Measurements from ENCODE around the gene FUT2.
"Not testable (repeated sequence)": the region's sequence is repeated elsewhere in the genome, so short reads cannot be mapped to it uniquely, and the experiment has no call there.

Gene FUT2

DNA sequence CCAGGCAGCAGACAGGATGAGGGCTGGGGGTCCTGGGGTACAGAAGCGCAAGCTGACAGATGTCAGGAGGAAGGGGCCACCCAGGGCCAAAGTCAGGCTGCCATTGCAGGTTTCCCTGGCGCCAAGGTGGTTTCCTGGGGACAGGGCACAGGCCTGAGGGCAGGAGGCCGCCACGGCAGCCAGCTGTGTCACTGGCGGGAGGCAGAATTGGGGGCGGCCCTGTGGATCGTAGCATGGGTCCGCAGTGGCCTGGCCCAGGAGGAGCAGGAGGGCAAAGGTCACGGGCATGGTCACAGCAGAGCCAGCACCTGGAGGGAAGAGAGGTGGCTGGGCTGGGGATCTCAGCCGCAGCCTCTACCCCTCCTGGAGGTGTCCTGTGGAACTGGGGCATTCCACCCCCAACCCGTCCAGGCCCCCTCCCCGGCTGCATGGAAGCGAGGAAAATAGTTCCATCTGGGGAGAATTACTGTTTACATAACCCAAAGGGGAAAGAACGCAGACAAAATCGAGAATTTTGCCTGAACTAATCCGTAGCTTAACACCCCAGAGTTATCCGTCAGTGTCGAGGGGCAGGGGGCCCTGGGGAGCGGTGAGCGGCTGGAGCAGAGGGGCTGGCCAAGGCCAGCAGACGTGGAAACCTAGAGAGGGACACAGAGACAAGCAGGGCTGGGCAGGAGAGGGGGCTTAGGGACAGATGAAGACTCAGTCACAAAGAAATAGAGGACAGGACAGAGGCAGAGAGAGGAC is 24.9 kb upstream of the FUT2 start:
- no peak for DNase-seq (ENCODE audit: low spot score)

DNA sequence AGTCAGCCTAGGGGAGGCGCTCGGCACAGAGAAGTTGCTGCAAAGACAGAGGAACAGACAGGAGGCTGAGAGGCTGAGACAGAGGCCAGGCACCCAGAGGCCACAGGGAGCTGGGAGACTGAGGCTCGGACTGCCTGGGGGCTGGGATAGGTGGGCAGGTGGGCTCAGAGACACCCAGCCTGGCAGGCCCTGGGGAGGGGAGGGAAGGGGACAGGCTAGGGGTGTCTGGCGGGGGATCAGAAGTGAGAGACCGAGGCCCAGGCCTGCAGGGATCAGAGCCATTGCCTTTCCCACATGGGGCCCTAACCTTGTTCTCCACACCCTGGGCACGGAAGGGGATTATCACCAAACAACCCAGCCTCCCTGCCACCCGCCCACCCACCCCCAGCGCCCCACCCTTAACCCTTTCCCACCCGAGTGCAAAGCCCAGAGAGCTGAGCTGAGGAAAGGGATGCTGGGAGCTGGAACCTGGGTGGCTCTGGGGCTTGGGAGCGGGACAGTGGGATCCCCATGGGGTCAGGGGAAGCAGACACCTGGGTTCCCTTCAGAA is 24.2 kb upstream of the FUT2 start:
- no peak for DNase-seq (ENCODE audit: low spot score)

DNA sequence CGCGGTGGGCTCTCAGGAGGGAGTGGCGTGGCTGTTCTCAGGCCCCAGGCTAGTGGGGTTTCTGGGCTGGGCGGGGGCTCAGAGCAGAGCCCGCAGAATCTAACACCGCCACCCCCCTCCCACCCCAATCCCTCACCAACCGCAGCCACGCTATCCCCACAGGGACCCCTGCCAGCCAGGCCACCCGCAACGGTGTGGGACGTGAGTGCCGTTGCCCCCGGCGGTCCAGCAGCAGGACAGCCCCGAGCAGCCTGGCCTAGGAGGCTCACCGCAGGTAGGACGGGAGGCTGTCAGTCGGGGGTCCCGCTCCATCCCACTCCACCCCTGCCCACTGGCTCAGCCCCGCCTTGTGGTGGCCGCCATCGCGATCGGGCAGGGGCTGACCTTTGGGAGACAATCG is 22.8 kb upstream of the FUT2 start, which contains the start of gene NTN5:
Gene NTN5 (minus strand): TSS at position 24 of the 400 bp plus-strand sequence. CDS start 2,031 bp downstream, outside the sequence.
- no peak for DNase-seq (ENCODE audit: low spot score)

DNA sequence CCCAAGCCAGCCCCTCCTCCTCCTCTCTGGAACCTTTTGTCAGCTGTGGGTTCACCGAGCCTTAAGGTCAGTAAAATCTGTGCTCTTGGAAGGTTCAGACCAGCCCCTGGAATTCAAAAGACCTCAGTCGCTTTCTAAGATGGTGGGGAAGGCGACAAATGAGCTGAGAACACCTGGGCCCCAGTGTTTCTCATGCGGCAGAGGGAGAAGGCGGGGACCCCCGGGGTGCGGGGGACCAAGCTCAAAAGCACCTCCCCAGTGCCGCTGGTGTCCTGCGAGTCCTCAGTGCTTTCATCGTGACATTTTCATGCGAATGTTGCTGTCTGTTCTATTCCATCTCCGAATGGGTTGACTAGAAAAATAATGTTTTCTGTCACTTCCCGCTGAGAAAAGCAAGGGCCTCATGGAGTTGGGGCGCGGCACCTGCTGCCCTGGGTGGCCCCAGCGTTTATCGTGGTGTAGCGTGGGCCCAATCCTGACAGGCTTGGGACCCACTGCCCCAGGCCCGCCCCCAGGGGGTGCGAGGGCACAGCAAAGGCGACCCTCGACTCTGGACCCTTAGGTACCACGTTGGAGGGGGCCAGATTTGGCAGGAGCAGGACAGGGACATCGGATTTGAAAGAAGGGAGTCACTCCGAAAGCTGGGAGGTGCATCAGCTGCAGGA is 22.2 kb upstream of the FUT2 start:
- DNase-seq (ENCODE audit: low spot score) = no peak

DNA sequence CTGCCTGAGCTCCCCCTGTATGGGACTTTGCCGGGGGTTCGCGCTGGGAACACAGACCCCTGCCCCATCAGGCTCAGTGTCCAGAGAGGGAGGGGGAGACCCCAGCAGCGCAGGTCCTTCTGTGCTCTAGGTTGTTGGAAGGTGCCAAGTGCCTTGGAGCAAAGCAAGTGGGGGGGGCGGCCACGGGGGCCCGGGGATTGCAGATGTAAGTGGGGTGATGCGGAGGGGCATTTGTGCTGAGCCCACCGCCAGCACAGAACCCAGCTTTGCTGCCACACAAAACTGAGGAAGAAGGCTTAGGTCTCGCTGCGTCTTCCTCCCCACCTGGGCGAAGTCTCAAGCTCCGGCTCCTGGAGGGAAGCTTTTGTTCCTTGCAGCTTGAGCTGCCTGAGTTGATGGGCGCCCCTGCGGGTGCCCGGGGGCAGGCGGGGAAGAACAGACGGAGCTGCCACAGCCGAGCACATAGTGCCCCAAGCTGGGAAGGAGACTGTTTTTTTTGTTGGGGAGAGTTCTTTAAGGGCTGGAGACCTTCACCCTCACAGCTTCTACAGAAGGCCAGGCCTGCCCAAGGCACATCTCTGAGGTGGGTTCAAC is 21.5 kb upstream of the FUT2 start:
- DNase-seq (ENCODE audit: low spot score) = no peak

DNA sequence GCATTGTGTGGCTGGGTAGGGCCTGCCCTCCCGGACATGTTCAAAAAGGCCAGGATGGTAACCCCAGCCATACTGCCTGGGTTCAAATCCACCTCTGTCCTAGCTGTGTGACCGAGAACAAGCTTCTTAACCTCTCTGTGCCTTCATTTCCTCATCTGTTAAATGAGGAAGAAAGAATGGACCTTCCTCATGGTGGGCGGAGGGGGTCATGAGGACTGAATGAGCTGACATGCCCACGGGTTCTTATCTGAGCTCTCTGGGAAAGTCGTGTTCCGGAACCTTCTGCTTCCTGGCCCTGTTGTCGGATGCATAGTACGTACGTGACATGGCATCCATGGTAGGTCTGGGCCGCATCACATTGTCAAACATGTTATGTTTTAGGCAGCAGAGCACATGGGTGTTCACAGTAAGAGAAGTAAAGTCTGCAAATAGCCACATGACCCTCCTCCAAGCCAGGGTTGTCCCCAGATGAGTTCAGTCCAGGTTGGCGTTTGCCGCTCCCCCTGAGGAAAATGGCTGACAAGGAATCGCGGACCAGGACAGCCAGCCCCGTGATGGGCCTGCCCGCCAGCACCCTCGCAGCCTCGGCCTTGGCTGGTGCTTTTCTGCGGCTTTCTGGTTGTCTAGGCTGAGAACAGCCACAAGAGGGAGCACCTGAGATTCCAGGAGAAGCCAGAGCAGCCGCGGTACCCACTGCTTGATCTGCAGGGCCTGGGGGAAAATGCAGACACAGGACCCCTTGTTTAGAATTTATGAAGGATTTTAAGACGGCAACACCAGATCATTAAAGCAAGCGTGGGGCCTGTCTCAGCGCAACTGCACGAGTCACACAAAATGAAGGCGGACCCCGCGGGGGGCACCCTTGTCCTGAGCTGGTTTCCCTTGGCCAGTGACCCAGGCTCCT is 20.6 kb upstream of the FUT2 start:
- DNase-seq (ENCODE audit: low spot score) = peak; percentile 94

DNA sequence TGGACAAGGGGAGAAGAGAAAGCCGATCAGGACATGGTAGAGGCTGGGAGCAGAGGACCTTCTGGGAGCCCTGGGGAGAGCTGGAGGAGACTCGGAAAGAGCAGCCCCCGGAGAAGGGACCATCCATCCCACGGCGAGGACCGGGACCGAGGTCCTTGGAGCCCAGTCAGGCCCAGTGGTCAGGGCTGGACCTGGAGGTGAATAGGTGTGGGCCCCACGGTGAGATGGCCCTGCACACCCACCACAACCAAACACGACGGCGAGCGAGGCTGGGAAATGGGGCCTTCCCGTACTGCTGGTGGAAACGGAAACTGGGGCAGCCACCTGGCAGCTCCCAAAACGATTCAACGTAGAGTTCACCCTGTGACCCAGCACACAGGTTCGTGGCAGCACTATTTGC is 19.3 kb upstream of the FUT2 start:
- no peak for DNase-seq (ENCODE audit: low spot score)

DNA sequence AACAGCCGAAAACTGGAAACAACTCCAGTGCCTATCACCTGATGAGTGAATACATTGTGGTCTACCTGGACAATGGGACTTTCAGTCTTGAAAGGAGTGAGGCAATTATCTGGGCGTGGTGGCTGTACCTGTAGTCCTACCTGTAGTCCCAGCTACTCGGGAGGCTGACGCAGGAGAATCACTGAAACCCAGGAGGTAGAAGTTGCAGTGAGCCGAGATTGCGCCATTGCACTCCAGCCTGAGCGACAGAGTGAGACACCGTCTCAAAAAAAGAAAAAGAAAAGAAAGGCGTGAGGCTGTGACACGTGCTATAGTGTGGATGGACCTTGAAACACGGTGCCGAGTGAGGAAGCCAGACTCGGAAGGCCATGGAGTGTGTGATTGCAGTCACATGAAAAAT is 18.9 kb upstream of the FUT2 start:
- no peak for DNase-seq (ENCODE audit: low spot score)

DNA sequence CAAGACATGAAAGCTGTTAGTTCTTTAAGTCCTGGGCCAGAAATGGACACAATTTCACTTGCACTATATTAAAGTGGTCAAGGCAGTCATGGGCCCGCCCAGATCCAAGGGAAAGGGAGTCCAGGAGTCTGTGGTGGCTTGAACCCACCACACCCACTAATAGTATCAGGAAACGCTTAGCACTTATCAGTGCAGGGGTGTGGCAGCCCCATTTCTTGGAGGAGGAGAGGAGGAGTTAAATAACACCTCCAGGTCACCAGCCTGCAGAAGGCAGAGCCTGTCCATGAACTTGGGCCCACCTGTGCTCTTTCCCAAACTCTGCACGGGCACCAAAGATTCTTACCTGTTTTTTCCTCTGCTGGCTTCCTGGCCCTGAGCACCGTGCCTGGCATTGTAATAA is 17.6 kb upstream of the FUT2 start:
- no peak for DNase-seq (ENCODE audit: low spot score)

DNA sequence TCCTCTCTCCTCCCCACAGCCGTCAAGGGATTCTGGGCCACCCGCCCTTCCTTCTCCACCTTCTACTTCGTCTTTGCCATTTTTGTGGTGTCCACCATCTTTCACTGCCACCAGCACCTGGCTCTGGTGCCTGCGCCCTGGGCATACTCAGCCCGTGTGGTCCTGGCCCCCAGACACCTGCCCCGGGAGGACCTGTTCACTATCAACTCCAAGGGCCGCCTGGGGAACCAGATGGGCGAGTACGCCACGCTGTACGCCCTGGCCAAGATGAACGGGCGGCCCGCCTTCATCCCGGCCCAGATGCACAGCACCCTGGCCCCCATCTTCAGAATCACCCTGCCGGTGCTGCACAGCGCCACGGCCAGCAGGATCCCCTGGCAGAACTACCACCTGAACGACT is 15.8 kb upstream of the FUT2 start:
- not testable (repeated sequence) for DNase-seq (ENCODE audit: low spot score)

DNA sequence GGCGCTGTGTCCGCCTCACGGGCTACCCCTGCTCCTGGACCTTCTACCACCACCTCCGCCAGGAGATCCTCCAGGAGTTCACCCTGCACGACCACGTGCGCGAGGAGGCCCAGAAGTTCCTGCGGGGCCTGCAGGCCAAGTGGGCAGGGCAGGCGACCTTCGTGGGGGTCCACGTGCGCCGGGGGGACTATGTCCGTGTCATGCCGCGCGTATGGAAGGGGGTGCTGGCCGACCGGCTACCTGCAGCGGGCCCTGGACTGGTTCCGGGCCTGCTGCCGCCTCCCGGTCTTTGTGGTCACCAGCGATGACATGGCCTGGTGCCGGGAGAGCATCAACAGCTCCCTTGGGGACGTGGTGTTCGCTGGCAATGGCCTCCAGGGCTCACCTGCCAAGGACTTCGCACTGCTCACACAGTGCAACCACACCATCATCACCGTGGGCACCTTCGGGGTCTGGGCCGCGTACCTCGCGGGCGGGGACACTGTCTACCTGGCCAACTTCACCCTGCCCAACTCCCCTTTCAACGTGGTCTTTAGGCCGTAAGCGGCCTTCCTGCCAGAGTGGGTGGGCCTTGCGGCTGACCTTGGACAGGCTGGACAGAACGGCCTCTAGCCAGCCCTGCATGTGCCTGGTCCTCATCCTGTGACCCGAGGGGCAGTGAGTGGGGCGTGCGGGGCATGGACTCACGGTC is 15.2 kb upstream of the FUT2 start:
- no peak for DNase-seq (ENCODE audit: low spot score)

DNA sequence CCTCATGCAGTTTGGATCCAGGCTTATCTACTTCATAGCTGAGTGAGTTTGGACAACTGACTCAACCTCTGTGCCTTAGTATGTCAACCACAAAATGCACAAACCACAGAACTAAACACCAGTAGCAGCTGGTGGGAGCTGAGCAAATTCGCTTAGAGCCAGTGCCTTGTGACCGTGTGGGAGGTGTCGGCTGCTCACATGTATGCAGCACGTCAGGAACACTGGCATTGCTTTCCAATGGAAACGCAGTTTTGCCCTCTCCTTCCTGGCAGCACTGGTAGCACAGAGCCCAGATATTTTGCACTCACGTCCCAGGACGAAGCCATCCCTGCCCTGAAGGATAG is 14.7 kb upstream of the FUT2 start:
- no peak for DNase-seq (ENCODE audit: low spot score)

DNA sequence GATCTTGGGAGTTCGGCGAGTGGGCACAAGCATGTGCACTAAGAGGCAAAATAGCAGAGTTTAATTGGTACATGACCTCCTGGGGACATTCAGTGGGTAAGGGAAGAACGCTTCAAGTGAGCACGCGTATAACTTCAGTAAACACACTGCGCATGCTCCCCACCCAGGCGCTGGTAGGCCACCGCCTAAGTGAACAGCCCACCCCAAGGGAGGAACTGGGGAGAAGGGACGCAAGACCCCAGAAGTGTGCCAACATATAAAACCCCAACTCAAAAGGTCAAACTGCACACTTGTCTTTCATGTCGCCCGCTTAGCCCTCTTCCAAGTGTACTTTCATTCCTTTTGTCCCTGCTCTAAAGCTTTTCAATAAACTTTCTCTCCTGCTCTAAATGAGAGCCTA is 12.4 kb upstream of the FUT2 start:
- DNase-seq (ENCODE audit: low spot score) = peak; percentile 68

DNA sequence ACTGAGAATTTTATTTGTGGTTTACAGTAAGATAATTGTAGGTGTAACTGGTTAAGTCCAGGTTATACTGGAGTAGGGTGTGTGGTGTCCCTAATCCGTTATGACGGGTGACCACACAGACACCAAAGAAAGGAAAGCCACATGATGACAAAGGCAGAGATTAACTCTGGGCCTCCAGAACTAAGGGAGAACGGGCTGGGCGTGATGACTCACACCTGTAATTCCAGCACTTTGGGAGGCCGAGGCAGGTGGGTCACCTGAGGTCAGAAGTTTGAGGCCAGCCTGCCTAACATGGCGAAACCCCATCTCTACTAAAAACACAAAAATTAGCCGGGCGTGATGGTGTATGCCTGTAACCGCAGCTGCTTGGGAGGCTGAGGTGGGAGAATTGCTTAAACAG is 10.2 kb upstream of the FUT2 start:
- DNase-seq (ENCODE audit: low spot score) = no peak

DNA sequence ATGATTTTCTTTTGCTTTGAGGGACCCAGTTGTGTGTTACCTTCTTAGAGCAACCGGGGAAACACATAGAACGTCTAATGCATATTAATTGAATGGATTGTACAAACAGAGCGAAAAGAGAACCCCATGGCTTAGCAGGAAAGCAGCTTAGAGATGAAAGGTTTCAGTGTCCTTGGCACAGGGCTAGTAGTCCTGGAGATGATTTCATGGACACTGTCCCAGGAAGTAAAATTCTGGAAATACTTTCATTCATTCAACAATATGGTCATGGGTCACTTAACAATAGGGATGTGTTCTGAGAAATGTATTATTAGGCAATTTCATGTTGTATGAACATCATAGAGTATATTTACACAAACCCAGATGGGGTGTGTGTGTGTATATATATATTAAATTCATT is 9.7 kb upstream of the FUT2 start:
- DNase-seq (ENCODE audit: low spot score) = no peak

DNA sequence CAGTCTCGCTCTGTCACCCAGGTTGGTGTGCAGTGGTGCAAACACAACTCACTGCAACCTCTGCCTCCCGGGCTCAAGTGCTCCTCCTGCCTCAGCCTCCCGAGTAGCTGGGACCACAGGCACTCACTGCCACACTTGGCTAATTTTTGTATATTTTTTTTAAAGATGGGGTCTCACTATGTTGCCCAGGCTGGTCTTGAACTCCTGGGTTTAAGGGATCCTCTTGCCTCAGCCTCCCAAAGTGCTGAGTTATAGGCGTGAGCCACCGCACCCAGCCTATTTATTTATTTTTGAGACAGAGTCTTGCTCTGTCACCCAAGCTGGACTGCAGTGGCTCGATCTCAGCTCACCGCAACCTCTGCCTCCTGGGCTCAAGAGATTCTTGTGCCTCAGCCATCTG is 9.1 kb upstream of the FUT2 start:
- not testable (repeated sequence) for DNase-seq (ENCODE audit: low spot score)

DNA sequence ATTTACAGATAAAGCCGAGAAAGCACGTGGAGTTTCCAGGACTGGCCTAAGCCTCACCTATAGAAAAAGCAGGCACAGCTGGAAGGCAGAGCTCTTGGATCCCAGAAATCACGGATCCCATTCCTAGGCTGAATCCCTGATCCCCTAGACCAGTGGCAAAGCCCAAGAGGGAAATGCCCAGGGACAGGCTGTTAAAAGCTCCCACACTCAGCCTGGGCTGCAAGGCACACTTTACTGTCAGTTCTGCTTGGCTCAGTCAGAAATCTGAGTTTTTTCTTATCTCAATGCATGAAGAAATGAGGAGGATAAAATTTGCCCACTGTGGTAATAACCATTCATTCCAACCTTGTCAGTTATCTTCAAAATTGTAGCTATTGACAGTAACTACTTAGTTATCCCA is 8.0 kb upstream of the FUT2 start:
- DNase-seq (ENCODE audit: low spot score) = no peak

DNA sequence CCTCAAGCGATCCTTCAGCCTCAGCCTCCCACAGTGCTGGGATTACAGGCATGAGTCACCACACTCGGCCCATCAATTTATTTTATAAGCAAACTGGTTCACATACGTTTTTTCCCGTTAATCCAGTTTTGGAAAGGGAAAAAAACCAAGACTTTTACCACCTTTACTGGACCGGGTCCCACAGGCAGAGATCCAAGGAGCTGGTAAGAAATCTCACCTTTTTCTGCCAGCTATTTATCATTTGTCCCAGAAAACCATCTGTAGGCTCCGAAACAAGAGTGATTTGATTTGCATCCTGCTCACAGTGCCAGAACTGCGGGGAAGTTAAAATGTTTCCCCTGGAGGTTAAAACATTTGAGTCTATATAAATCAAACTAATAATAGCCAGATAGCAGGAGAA is 6.3 kb upstream of the FUT2 start:
- DNase-seq (ENCODE audit: low spot score) = no peak

DNA sequence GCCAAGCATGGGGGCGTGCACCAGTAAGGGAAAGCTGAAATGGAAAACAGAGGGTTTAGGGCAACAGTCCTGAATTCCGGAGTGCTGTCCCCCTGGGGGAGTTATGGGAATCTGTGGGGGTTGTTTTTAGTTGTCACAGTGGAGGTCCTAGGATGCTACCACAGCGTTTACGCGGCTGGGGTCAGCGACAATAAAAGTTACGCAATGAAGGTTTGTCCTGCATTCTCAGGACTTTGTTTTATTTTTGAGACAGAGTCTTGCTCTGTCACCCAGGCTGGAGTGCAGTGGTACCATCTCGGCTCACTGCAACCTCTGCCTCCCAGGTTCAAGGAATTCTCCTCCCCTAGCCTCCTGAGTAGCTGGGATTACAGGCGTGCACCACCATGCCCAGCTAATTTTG is 2.1 kb upstream of the FUT2 start:
- DNase-seq (ENCODE audit: low spot score) = not testable (repeated sequence)

DNA sequence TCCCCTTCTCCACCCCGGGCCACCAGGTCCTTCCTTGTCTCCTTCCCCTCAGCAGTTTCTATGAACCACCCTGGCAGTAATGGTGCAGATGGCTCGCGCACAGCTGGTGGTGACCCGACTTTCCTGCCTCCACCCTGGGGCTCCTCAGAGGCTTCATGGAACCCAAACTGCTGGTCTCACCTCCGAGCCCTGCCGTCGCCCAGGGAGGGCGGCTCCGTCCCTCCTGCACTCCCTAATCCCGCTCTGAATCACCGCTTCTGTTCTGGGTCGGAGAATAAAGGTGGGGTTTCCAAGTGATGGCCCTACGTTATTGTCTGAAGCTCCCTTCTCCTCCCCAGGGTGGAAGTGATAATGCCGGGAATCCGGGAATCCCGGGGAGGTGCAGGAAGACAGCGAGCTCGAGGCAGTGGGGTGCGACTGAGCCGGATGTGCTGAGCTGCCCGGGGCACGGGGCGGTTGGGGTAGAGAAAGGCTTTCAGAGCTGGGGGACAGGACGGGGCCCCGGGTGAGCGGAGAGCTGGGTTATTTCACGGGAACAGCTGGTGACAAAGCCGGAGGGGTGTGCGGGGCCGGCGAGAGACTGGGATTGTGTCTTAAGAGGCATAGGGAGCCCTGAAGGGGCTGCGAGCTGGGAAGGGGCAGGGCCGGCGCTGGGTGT is 711 bp downstream of the FUT2 start:
- peak; percentile 38 for DNase-seq (ENCODE audit: low spot score)

DNA sequence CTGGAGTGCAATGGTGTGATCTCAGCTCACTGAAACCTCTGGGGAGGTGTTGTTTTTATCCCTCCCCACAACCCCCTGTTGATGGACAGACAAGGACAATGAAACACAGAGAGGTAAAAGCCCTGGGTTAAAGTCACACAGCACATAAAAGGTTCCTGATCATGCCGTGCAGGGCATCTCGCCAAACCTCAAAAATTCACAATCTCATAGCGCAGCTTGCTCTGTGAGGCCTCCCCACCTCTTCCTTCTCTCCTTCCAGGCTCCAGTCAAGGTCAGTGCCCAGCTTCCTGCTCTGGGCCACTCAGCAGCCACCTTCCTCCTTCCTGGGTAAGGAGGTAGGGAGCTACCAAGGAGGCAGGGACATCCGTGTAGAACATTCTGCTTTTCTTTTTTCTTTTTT is 2.3 kb downstream of the FUT2 start:
- peak; percentile 71 for DNase-seq (ENCODE audit: low spot score)

All from GM03348 (cell line).